ENCODE measurements around the gene PIEZO1. TPM values are rescaled to one million over a fixed set of nuclear protein-coding genes. Genes with fewer than 3 reads are reported as not detected.

Gene PIEZO1
- total and polyA plus RNA-seq, 8 donors: 75.3 to 193 (median 103) TPM

DNA sequence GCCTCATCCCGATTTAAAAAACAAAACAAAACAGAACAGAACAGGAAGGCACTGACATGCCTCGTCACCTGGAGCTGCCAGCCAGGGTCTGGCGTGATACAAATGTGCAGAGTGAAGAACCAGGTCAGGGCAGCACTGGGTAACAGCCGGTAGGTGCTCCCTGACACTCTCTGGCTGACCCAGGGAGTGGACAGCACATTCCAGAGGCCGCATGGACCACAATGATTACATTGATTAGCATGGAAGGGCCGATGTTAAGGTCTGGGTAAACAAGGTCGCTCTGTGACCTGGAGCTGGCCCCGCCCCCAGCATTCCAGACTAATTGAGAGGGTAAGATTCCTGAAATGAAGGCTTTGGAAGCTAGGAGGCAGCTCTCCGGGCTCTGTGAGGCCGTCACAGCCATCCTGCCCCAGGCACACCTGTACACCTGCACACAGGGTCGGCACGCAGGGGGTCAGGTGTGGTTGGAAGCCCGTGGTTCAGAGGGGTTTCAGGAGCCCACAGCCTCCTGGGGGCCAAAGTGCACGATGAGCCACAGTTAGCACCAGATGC is 21.4 kb downstream of the PIEZO1 start:
- DNase-seq: no peak
- ATAC-seq: peak; percentile 19
- intact Hi-C loops (cut with DNase I): no loop called here

DNA sequence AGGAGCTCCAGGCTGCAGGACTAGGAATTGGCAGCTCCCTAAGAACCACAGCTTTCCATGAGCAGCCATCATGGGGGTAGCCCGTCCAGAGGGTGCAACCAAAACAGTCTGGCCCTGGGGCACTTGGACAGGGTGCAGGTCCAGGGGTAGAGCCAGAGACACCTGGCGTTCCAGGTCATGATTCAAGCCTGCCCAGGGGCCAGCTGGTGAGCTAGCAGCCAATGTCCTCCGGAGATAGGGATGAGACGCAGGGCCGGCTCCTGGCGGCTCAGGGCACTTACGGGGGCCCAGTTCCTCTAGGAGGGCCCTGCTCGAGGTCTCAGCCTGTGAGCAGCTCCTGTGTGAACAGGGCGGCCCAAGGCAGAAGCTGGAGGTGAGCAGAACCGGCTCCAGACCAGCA is 22.1 kb downstream of the PIEZO1 start:
- Histone ChIP-seq H3K4me3 (no peak overlapping the region), H3K4me1 (peaks cover 19 to 94% of the 10 kb centered on the region in 2 donors), H3K27me3 (no peaks in the 10 kb centered on the region), H3K9me3 (no peaks in the 10 kb centered on the region), H3K27ac (peak overlapping the region in 1 of 2 donors; percentile 30), H3K36me3 (peaks cover 0 to 10% of the 10 kb centered on the region in 2 donors)
- no peak for ATAC-seq
- no peak for DNase-seq
- TF ChIP-seq, protein P1, sequence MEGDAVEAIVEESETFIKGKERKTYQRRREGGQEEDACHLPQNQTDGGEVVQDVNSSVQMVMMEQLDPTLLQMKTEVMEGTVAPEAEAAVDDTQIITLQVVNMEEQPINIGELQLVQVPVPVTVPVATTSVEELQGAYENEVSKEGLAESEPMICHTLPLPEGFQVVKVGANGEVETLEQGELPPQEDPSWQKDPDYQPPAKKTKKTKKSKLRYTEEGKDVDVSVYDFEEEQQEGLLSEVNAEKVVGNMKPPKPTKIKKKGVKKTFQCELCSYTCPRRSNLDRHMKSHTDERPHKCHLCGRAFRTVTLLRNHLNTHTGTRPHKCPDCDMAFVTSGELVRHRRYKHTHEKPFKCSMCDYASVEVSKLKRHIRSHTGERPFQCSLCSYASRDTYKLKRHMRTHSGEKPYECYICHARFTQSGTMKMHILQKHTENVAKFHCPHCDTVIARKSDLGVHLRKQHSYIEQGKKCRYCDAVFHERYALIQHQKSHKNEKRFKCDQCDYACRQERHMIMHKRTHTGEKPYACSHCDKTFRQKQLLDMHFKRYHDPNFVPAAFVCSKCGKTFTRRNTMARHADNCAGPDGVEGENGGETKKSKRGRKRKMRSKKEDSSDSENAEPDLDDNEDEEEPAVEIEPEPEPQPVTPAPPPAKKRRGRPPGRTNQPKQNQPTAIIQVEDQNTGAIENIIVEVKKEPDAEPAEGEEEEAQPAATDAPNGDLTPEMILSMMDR (IDR thresholded peaks at IDR 0.05): no peak
- intact Hi-C loops (cut with DNase I): no loop called here

More for the DNA sequence above, 21.4 kb downstream of the PIEZO1 start:
- Histone ChIP-seq H3K27ac (peak overlapping the region in 1 of 2 donors; percentile 30), H3K36me3 (peaks cover 0 to 10% of the 10 kb centered on the region in 2 donors), H3K9me3 (no peaks in the 10 kb centered on the region), H3K4me3 (no peak overlapping the region), H3K4me1 (peaks cover 25 to 96% of the 10 kb centered on the region in 2 donors), H3K27me3 (no peaks in the 10 kb centered on the region)
- TF ChIP-seq, protein P1 (IDR thresholded peaks at IDR 0.05): no peak

DNA sequence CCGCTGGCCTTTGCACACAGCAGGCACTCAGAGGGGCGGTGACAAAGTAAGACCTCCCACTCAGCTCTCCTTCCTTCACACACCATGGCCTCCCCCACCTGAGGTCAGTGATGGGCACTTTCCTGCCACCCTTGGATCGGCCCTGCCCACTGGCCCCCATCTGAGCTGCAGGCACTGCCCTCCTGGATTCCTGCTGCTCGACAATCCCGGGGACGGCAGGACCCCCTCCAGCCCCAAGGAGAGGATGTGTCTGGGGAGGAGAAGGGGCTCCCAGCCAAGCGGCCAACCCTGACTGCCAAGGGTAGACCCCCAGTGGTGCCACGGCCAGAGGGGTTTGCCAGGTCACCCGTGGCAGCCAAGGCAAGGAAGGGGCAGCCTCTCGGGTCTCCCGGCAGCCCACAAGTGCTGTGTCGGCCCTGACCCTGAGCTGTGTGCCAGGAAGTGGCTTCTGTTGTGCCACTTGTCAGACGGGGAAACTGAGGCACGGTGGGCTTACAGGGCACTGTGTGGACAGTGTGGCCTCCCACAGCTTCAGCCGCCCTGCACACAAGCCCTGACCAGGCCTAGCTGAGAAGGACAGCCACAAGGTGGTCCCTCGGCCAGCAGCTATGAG is 22.7 kb downstream of the PIEZO1 start:
- no peaks in the 10 kb centered on the region for H3K9me3 ChIP-seq
- H3K27me3 ChIP-seq: no peaks in the 10 kb centered on the region
- ATAC-seq (no peak), DNase-seq (no peak)
- H3K36me3 ChIP-seq: peaks cover 0 to 10% of the 10 kb centered on the region in 2 donors
- intact Hi-C loops (cut with DNase I): no loop called here
- H3K27ac ChIP-seq: no peak overlapping the region
- peaks cover 13 to 89% of the 10 kb centered on the region in 2 donors for H3K4me1 ChIP-seq
- TF ChIP-seq, protein P1 (IDR thresholded peaks at IDR 0.05): no peak
- no peak overlapping the region for H3K4me3 ChIP-seq

DNA sequence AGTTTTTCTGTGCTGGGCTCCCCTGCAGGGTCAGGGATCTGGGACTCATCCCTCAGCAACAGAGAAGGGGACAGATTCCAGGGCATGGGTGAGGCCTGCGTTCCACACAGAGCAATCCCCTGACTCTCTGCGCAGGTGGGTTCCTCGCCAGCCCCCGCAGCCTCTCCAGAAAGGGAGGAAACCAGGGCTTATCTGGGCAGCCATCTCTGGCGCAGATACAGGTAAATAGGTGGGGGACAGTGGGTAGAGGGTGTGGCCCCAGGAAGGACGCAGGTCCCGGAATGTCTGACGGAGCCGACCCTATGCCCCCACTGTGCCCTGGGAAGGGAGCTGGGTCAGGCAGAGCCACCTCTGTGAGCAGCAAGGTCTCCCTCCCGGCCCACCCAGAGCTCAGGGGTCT is 23.2 kb downstream of the PIEZO1 start:
- DNase-seq: no peak
- Histone ChIP-seq H3K4me1 (peaks cover 10 to 83% of the 10 kb centered on the region in 2 donors), H3K9me3 (no peaks in the 10 kb centered on the region), H3K27me3 (no peaks in the 10 kb centered on the region), H3K4me3 (no peak overlapping the region), H3K27ac (no peak overlapping the region), H3K36me3 (peaks cover 0 to 10% of the 10 kb centered on the region in 2 donors)
- TF ChIP-seq, protein P1 (IDR thresholded peaks at IDR 0.05): no peak
- ATAC-seq: no peak
- intact Hi-C loops (cut with DNase I): no loop called here

DNA sequence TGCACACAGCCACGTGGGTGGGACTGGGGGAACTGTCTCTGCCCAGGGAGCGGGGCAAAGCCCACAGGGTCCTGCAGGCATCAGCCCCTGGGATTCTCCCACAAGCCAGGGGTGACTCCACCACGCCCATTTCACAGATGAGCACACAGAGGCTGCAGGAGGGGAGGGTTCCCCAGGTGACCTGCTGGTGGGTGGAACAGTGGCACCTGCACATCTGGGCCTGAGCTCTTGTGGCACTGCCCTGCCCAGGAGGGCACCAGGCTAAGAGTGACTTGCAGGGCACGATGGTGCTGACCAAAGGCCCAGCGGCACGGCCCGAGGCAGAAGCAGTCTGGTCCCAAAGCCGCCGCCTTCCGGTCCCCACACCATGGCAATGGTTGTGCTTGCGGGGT is 23.9 kb downstream of the PIEZO1 start:
- ATAC-seq: no peak
- no peak overlapping the region for H3K27ac ChIP-seq
- peaks cover 0 to 10% of the 10 kb centered on the region in 2 donors for H3K36me3 ChIP-seq
- H3K9me3 ChIP-seq: no peaks in the 10 kb centered on the region
- TF ChIP-seq, protein P1 (IDR thresholded peaks at IDR 0.05): no peak
- H3K4me1 ChIP-seq: peaks cover 10 to 85% of the 10 kb centered on the region in 2 donors
- no peak for DNase-seq
- H3K27me3 ChIP-seq: no peaks in the 10 kb centered on the region
- intact Hi-C loops (cut with DNase I): no loop called here
- H3K4me3 ChIP-seq: no peak overlapping the region

Measured in left lung (tissue), 10 donors.